ENCODE data around the gene AFAP1.
"Not testable (repeated sequence)": the region's sequence is repeated elsewhere in the genome, so short reads cannot be mapped to it uniquely, and the experiment has no call there.

Gene AFAP1

GRCh38 chr4:7950301-7951092 is 10.8 kb upstream of the AFAP1 start:
- no peak for TF ChIP-seq CTCF (conservative IDR thresholded peaks at IDR 0.05; ENCODE audit: low read depth)
- CTCF ChIA-PET: interaction anchor here (0.6 kb wide), 1 partner anchor 36 kb away, joined by 6 read pairs; no protein-coding TSS in a partner anchor
- H3K27ac ChIP-seq: no peak overlapping the region
- DNase-seq (ENCODE audit: low spot score): no peak
- POLR2A ChIA-PET (ENCODE audit: low non-redundant PET): no interaction called here

GRCh38 chr4:7949759-7950158 is 10.1 kb upstream of the AFAP1 start:
- ChIA-PET POLR2A (ENCODE audit: low non-redundant PET) (no interaction called here), CTCF (no interaction called here)
- no peak overlapping the region for H3K27ac ChIP-seq
- DNase-seq (ENCODE audit: low spot score): no peak
- no peak for TF ChIP-seq CTCF (conservative IDR thresholded peaks at IDR 0.05; ENCODE audit: low read depth)

GRCh38 chr4:7947927-7948326 is 8.3 kb upstream of the AFAP1 start:
- CTCF ChIA-PET: no interaction called here
- H3K27ac ChIP-seq: no peak overlapping the region
- DNase-seq (ENCODE audit: low spot score): no peak
- POLR2A ChIA-PET (ENCODE audit: low non-redundant PET): no interaction called here
- no peak for TF ChIP-seq CTCF (conservative IDR thresholded peaks at IDR 0.05; ENCODE audit: low read depth)

GRCh38 chr4:7945709-7946380 is 6.2 kb upstream of the AFAP1 start:
- ChIA-PET CTCF (interaction anchor here (0.7 kb wide), 1 partner anchor 42 kb away, joined by 5 read pairs; no protein-coding TSS in a partner anchor), POLR2A (ENCODE audit: low non-redundant PET) (no interaction called here)
- DNase-seq (ENCODE audit: low spot score): no peak
- no peak for TF ChIP-seq CTCF (conservative IDR thresholded peaks at IDR 0.05; ENCODE audit: low read depth)
- no peak overlapping the region for H3K27ac ChIP-seq

GRCh38 chr4:7944599-7945220 is 5.0 kb upstream of the AFAP1 start:
- ChIA-PET CTCF (interaction anchor here (0.7 kb wide), 1 partner anchor 101 kb away, joined by 6 read pairs; no protein-coding TSS in a partner anchor), POLR2A (ENCODE audit: low non-redundant PET) (no interaction called here)
- DNase-seq (ENCODE audit: low spot score): no peak
- H3K27ac ChIP-seq: no peak overlapping the region
- TF ChIP-seq CTCF (conservative IDR thresholded peaks at IDR 0.05; ENCODE audit: low read depth): no peak

- CTCF ChIA-PET: interaction anchor here (0.6 kb wide), 1 partner anchor 70 kb away, joined by 5 read pairs; no protein-coding TSS in a partner anchor
- DNase-seq (ENCODE audit: low spot score); POLR2A ChIA-PET (ENCODE audit: low non-redundant PET); H3K27ac ChIP-seq: not testable (repeated sequence)
Observed at GRCh38 chr4:7943688-7944087, 4.0 kb upstream of the AFAP1 start.

Measured in RWPE1 (cell line).